Right forelimb (tissue), 1 donor: ENCODE results near the gene DNAH2.

ENCODE experiments used
- DNase-seq: peaks from one replicate; pipeline ENCODE4 v3.0.0-alpha.2; 2018

DNAH2 gene

GRCh38 chr17:7840875-7841274, 123.3 kb downstream of the DNAH2 start:
- no peak for DNase-seq

DNA sequence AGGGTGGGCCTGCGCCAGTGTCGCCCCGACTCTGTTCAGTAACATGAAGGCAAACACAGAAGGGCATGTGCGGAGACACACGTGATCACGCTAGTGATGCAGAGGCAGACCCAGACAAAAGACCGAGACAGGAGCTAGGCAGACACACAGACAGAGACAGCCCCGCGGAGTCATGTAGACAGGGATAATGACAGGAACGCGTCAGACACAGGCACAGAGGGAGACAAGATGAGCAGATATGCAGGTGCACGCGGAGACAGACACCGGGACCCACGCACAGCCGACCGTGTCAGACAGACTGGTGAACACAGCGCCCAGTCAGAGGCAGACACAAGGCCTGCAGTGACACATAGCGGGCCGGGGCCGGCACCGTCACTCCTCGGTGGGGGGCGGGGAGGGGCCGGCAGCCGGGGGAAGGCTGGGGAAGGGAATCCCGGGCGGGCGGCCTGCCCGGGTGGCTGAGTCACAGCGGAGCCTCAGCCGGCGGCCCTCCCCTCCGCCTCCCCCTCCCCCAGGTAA, 123.9 kb downstream of the DNAH2 start:
- peak; percentile 87 for DNase-seq

- DNase-seq = peak; percentile 97
Observed at GRCh38 chr17:7841915-7842379, 124.4 kb downstream of the DNAH2 start.

DNA sequence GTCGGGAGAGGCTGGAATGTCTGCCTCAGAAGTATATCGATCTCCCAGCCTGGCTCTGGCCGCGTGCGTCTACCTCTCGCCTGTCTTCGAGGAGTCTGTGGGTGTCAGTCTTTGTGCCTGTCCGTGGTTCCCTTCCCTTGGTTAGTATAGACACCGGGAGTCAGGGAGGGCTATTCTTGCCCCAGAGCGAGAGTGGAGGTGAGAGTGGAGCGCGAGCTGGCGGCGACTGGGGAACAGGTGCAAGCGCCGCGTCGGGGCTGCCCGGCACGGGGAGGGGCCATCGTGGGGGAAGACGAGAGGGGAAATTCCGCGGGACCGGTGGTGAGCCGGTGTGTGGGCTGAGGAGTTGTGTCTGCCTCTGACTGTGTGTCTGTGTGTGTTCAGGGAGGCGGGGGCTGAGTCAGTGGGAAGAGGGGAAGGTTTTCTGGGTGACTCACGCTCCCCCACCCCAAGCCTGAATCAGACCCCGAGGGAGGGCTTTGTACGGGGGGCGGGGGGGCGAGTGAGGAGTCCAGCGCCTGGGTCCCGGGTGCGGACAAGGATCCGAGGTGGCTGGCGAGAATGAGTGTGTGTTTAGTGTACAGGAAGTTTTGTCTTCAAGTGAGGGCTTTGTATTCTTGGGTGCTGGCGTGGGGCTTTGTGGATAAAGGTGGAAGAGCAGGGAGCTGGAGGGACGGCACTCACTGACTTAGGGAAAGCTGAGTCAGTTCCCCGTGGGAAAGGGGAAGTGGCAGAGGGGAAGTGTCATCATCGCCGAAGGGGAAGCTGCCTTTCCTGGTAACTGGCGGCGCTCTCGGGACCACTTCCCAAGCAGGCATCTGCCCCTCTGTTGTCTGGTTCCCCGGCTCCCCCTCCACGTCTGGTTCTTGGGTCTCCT, 125.1 kb downstream of the DNAH2 start:
- DNase-seq = peak; percentile 74

DNA sequence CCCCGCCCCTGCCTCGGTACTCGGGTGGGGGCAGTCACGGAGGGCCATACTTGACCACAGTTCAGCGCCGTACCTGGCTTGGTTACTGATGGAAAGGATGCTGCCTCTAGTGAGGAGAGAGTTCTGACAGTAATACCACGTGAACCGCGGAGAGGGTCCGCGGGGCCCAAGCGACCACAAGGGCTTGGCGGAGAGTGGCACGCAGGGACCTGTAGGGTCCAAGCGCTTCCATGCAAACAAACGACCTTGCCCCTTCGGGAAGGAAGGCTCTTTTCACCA, 125.7 kb downstream of the DNAH2 start:
- no peak for DNase-seq

GRCh38 chr17:7843536-7844291, 126.2 kb downstream of the DNAH2 start:
- DNase-seq = peak; percentile 85

DNA sequence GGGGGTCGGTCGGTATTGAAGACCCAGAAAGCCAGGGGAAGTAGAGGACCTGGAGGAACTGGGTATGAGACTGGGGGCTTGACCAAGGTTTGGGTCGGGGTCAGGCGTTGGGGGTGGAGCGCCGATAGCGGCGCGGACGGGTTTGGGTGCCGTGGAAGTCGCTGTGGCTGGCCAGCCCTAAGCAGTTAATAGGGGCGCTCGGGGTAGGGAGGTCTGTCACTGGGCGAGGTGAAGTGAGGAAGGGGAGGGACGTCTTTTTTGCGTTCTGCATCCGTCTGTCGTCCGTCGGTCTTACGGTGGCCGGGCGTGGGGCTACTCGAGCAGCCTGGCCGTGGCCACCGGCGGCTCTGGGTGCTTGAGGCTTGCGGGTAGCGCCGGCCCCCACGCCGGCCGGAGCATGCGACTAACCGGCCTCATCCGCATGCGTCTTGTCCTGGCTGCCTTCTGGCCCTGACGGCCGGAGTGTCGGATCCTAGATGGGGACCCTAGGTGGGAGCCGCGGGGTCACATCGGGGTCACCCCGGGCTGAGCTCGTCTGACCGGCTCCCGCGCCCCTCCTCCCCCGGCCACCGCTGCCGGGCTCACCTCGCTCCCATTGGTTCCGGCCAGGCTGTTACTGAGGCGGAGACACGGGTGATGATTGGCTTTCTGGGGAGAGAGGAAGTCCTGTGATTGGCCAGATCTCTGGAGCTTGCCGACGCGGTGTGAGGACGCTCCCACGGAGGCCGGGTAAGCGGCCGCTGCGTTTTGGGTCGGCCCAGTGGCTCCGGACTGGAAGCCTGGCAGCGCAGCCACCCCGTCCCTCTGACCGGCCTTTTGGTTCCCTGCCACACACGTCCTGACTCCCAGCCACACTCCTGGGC, 127.0 kb downstream of the DNAH2 start:
- peak; percentile 90 for DNase-seq

DNA sequence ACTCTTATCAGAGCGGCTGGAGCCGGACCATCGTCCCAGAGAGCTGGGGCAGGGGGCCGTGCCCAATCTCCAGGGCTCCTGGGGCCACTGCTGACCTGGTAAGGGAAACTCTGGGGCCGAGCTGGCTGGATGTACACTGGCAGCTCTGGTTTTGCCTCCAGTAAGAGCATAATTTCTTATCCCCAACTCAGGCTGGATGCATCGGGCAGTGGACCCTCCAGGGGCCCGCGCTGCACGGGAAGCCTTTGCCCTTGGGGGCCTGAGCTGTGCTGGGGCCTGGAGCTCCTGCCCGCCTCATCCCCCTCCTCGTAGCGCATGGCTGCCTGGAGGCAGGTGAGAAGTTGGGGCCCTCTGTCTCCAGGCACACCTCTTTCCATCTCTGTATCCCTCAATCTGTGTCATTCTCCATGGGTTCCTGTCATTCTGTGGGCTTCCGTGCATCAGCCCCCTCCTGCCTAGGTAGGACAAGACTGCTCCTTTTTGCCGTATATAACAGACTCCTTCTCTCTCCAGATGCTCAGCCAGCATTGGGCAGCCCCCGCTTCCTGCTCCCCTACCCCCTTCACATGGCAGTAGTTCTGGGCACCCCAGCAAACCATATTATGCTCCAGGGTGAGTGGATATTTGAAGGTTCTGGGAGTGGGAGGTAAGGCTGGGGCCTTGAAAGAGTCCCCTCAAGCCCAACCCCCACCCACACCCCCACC, 128.0 kb downstream of the DNAH2 start:
- DNase-seq = no peak

DNA sequence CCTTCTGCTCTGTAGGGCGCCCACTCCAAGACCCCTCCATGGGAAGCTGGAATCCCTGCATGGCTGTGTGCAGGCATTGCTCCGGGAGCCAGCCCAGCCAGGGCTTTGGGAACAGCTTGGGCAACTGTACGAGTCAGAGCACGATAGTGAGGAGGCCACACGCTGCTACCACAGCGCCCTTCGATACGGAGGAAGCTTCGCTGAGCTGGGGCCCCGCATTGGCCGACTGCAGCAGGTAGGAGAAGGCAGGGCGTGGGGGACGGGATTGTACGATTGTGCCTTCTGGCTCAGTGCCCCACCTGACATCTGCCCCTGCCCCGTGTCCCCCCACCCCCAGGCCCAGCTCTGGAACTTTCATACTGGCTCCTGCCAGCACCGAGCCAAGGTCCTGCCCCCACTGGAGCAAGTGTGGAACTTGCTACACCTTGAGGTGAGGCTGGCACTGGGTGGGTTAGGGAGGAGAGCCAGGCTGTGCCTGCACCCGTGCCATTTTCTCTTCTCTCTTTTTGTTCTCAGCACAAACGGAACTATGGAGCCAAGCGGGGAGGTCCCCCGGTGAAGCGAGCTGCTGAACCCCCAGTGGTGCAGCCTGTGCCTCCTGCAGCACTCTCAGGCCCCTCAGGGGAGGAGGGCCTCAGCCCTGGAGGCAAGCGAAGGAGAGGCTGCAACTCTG, 128.7 kb downstream of the DNAH2 start:
- no peak for DNase-seq

DNA sequence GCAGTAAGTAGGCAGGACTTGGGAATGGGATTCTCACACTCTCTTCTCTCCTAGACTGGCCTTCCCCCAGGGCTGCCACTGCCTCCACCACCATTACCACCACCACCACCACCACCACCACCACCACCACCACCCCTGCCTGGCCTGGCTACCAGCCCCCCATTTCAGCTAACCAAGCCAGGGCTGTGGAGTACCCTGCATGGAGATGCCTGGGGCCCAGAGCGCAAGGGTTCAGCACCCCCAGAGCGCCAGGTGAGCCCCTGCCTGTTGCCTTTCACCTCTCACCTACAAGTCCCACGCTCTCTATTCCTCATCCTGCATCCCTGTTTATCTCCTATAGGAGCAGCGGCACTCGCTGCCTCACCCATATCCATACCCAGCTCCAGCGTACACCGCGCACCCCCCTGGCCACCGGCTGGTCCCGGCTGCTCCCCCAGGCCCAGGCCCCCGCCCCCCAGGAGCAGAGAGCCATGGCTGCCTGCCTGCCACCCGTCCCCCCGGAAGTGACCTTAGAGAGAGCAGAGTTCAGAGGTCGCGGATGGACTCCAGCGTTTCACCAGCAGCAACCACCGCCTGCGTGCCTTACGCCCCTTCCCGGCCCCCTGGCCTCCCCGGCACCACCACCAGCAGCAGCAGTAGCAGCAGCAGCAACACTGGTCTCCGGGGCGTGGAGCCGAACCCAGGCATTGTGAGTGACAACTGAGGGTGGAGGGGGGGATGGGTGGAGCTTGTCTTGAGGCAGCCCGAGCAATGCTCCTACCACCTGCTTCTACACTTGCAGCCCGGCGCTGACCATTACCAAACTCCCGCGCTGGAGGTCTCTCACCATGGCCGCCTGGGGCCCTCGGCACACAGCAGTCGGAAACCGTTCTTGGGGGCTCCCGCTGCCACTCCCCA, 129.5 kb downstream of the DNAH2 start:
- no peak for DNase-seq

DNA sequence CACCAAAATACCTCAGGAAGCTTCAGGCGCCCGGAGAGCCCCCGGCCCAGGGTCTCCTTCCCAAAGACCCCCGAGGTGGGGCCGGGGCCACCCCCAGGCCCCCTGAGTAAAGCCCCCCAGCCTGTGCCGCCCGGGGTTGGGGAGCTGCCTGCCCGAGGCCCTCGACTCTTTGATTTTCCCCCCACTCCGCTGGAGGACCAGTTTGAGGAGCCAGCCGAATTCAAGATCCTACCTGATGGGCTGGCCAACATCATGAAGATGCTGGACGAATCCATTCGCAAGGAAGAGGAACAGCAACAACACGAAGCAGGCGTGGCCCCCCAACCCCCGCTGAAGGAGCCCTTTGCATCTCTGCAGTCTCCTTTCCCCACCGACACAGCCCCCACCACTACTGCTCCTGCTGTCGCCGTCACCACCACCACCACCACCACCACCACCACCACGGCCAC, 130.6 kb downstream of the DNAH2 start:
- DNase-seq = no peak

DNA sequence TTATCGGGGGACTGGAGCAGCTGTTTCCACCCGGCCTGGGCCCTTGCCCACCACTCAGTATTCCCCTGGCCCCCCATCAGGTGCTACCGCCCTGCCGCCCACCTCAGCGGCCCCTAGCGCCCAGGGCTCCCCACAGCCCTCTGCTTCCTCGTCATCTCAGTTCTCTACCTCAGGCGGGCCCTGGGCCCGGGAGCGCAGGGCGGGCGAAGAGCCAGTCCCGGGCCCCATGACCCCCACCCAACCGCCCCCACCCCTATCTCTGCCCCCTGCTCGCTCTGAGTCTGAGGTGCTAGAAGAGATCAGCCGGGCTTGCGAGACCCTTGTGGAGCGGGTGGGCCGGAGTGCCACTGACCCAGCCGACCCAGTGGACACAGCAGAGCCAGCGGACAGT, 131.2 kb downstream of the DNAH2 start:
- DNase-seq = no peak

DNA sequence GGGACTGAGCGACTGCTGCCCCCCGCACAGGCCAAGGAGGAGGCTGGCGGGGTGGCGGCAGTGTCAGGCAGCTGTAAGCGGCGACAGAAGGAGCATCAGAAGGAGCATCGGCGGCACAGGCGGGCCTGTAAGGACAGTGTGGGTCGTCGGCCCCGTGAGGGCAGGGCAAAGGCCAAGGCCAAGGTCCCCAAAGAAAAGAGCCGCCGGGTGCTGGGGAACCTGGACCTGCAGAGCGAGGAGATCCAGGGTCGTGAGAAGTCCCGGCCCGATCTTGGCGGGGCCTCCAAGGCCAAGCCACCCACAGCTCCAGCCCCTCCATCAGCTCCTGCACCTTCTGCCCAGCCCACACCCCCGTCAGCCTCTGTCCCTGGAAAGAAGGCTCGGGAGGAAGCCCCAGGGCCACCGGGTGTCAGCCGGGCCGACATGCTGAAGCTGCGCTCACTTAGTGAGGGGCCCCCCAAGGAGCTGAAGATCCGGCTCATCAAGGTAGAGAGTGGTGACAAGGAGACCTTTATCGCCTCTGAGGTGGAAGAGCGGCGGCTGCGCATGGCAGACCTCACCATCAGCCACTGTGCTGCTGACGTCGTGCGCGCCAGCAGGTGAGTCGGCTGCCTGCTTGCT, 131.7 kb downstream of the DNAH2 start:
- no peak for DNase-seq

GRCh38 chr17:7849751-7850504, 132.4 kb downstream of the DNAH2 start:
- no peak for DNase-seq

GRCh38 chr17:7850701-7851437, 133.3 kb downstream of the DNAH2 start:
- no peak for DNase-seq

DNA sequence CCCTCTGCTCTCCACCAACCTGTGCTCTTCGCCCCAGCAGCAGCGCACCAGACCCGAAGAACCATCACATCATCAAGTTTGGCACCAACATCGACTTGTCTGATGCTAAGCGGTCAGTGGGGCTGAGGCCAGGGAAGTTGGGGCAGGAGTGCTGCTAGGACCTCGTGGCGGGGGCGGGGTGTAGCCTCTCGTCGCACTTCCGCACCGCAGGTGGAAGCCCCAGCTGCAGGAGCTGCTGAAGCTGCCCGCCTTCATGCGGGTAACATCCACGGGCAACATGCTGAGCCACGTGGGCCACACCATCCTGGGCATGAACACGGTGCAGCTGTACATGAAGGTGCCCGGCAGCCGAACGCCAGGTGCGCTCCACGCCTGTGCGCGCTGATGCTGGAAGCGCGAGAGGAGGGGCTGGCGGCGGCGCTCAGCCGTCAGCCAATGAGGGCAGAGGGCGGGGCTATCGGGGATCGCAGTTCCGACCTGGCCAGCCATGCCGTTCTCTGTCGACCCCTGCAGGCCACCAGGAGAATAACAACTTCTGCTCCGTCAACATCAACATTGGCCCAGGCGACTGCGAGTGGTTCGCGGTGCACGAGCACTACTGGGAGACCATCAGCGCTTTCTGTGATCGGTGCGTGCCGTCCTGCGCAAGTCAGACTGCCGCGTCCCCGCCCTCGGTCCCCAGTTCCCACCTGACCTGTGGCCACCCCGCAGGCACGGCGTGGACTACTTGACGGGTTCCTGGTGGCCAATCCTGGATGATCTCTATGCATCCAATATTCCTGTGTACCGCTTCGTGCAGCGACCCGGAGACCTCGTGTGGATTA, 134.1 kb downstream of the DNAH2 start:
- peak; percentile 94 for DNase-seq

DNA sequence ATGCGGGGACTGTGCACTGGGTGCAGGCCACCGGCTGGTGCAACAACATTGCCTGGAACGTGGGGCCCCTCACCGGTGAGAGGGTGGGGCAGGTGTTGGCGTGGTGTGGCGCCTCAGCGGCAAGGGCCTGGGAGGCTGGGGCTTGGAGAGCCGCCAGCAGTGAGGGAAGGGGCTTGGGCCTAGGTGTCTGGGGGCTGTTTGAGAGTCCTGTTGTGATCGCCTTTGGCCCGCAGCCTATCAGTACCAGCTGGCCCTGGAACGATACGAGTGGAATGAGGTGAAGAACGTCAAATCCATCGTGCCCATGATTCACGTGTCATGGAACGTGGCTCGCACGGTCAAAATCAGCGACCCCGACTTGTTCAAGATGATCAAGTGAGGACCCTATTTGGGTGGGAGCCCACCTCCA, 134.7 kb downstream of the DNAH2 start:
- DNase-seq = no peak
